Astrocyte (in vitro differentiated cells and primary cell): ENCODE results near the gene PXN. TPM values are rescaled to one million over a fixed set of nuclear protein-coding genes. Genes with fewer than 3 reads are reported as not detected.

Experiments used
- DNase-seq: peaks from one replicate; pipeline ENCODE4 v3.0.0-alpha.2; 2010; ENCODE audit warnings: low read depth
- FAIRE-seq: peaks from 2 replicates; lab custom pipeline; 2011; peaks lifted over from hg19 to GRCh38; lab: Jason Lieb, UNC
- H2AFZ ChIP-seq: 2 replicates; pipeline ENCODE4 v1.6.0; 2012; ENCODE audit warnings: low read depth, low read length, inconsistent platforms
- H3K27ac ChIP-seq: 2 replicates; pipeline ENCODE4 v1.5.1; 2011; ENCODE audit warnings: low read depth, low read length, inconsistent platforms
- H3K27me3 ChIP-seq: 2 replicates; pipeline ENCODE4 v1.6.0; 2011; ENCODE audit warnings: low read length, inconsistent platforms; ENCODE audit not compliant: insufficient read depth
- H3K36me3 ChIP-seq: 2 replicates; pipeline ENCODE4 v1.5.1; 2011; ENCODE audit warnings: low read length, inconsistent platforms; ENCODE audit not compliant: insufficient read depth
- H3K4me1 ChIP-seq: 2 replicates; pipeline ENCODE4 v1.5.1; 2011; ENCODE audit warnings: low read length, inconsistent platforms; ENCODE audit not compliant: insufficient read depth
- H3K4me2 ChIP-seq: 2 replicates; pipeline ENCODE4 v1.6.0; 2012; ENCODE audit warnings: low read length, inconsistent platforms
- H3K4me3 ChIP-seq: 2 replicates; pipeline ENCODE4 v1.5.1; 2011; ENCODE audit warnings: low read depth, mild to moderate bottlenecking, low read length, inconsistent platforms; ENCODE audit not compliant: insufficient read depth
- H3K79me2 ChIP-seq: 2 replicates; pipeline ENCODE4 v1.6.0; 2012; ENCODE audit warnings: mild to moderate bottlenecking, low read length, inconsistent platforms; ENCODE audit not compliant: insufficient read depth
- H3K9ac ChIP-seq: 2 replicates; pipeline ENCODE4 v1.6.0; 2012; ENCODE audit warnings: mild to moderate bottlenecking, low read length, inconsistent platforms
- H3K9me3 ChIP-seq: 2 replicates; pipeline ENCODE4 v1.5.1; 2012; ENCODE audit warnings: low read depth, mild to moderate bottlenecking, low read length, inconsistent platforms; ENCODE audit not compliant: insufficient read depth
- H4K20me1 ChIP-seq: 2 replicates; pipeline ENCODE4 v1.6.0; 2012; ENCODE audit warnings: low read length, inconsistent platforms; ENCODE audit not compliant: insufficient read depth
- H3K27ac Mint-ChIP-seq: one replicate; pipeline ENCODE4 v1.8.0; 2021; ENCODE audit warnings: mild to moderate bottlenecking, mixed read lengths; ENCODE audit not compliant: unreplicated experiment
- H3K27me3 Mint-ChIP-seq: one replicate; pipeline ENCODE4 v1.8.0; 2021; ENCODE audit warnings: low read depth, mixed read lengths; ENCODE audit not compliant: unreplicated experiment
- H3K36me3 Mint-ChIP-seq: one replicate; pipeline ENCODE4 v1.8.0; 2021; ENCODE audit warnings: low read depth, mixed read lengths; ENCODE audit not compliant: unreplicated experiment
- H3K4me1 Mint-ChIP-seq: one replicate; pipeline ENCODE4 v1.8.0; 2021; ENCODE audit warnings: low read depth, mixed read lengths; ENCODE audit not compliant: unreplicated experiment
- H3K4me3 Mint-ChIP-seq: one replicate; pipeline ENCODE4 v1.8.0; 2021; ENCODE audit warnings: mild to moderate bottlenecking, moderate library complexity, mixed read lengths; ENCODE audit not compliant: unreplicated experiment
- H3K9me3 Mint-ChIP-seq: one replicate; pipeline ENCODE4 v1.8.0; 2021; ENCODE audit warnings: mild to moderate bottlenecking, mixed read lengths; ENCODE audit not compliant: unreplicated experiment
- EZH2 ChIP-seq: IDR thresholded peaks from 2 replicates; pipeline ENCODE4 v1.6.1; 2012; ENCODE audit warnings: mild to moderate bottlenecking, low read length, inconsistent platforms; ENCODE audit not compliant: insufficient read depth
- total RNA-seq: library from RNA; stranded (reverse); gene quantifications from 2 replicates; pipeline ENCODE4 v1.2.1, GENCODE V29; 2021
- TF ChIP-seq, protein P1 (sequence below): IDR thresholded peaks from 2 replicates; pipeline ENCODE4 v1.5.1; 2011; ENCODE audit warnings: low read depth, mild to moderate bottlenecking, inconsistent platforms, low read length, moderate library complexity; ENCODE audit not compliant: insufficient read depth

PXN gene
- total RNA-seq, 1 donor from 2014 or later = 151 TPM

DNA sequence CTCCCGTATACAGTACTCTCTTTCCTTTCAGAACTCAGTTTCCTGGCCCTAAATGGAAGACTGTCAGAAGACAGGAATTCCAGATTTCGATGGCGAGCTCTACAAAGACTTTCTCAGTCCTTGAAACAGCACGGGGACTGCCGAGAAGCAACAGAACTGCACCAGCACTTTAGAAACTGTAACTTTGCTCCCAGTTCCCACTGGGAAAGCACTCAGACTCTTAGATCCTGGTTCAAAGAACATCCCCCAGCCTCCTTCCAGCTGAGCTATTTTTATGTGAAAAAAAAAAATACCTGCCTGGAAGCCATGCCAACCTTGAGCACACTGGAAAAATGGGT lies 1.8 kb downstream of the PXN start:
- peak overlapping the region; percentile 88 for H3K4me3 ChIP-seq
- Mint-ChIP-seq H3K27ac (peak overlapping the region; percentile 92), H3K36me3 (peaks cover 14% of the 10 kb centered on the region), H3K4me1 (peaks cover 35% of the 10 kb centered on the region), H3K27me3 (no peaks in the 10 kb centered on the region), H3K9me3 (no peaks in the 10 kb centered on the region), H3K4me3 (peak overlapping the region; percentile 97)
- H3K36me3 ChIP-seq = no peaks in the 10 kb centered on the region
- H3K9ac ChIP-seq = peak overlapping the region; percentile 88
- peaks cover 34% of the 10 kb centered on the region for H3K4me1 ChIP-seq
- H3K27ac ChIP-seq = peak overlapping the region; percentile 41
- H3K79me2 ChIP-seq = peaks cover 68% of the 10 kb centered on the region
- no peaks in the 10 kb centered on the region for H3K27me3 ChIP-seq
- H3K4me2 ChIP-seq = peak overlapping the region; percentile 100
- no peaks in the 10 kb centered on the region for H3K9me3 ChIP-seq
- FAIRE-seq (no peak), DNase-seq (no peak)
- no peak for TF ChIP-seq EZH2
- peaks cover 60% of the 10 kb centered on the region for H4K20me1 ChIP-seq
- no peak overlapping the region for H2AFZ ChIP-seq

DNA sequence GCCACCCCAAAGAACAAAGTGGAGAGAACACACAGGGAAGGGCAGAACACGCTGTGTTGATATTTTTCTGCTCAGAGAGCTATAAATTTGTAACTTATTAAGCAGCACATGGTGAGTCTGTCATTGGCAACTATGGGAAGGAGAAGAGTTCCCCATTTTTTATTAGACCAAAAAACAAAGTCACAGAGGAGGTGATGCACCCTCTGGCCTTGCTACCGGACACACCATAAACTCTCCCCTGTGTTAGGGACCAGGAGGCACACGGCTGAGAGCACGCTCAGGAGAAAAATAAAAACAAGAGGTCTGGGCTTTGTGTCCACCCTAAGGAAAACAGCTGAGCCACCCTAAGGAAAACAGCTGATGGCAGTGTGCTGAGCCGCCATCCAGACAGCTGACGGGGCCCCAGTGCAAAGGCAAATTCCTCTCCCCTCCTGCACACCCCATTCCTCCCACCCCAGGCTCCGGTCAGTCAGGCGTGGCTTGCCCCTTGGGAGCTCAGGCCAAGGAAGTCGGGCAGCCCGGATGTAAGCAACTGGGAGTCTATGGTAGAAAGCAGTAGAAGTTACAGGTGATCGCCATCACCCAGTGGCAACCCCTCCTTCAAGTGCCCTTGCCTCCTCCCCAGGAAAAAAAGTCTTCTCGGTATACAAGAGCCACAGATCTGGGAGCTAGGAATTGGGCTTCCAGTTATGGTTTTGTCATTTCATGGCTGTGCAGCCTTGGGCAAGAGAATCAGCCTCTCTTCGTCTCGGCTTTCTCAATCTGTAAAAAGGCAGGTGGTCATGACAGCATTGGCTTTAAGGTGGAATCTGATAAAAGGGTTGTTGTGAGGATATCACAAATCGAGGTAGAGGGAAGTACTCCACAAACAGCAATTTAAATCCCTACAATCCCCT lies 2.4 kb downstream of the PXN start:
- Histone ChIP-seq H4K20me1 (peaks cover 65% of the 10 kb centered on the region), H3K9me3 (no peaks in the 10 kb centered on the region), H3K27ac (peak overlapping the region; percentile 41), H3K4me2 (peak overlapping the region; percentile 100), H3K36me3 (no peaks in the 10 kb centered on the region), H3K27me3 (no peaks in the 10 kb centered on the region), H3K9ac (peak overlapping the region; percentile 88), H3K4me1 (peaks cover 38% of the 10 kb centered on the region), H2AFZ (no peak overlapping the region), H3K79me2 (peaks cover 74% of the 10 kb centered on the region), H3K4me3 (peak overlapping the region; percentile 88)
- H3K36me3 Mint-ChIP-seq = peaks cover 17% of the 10 kb centered on the region
- peaks cover 40% of the 10 kb centered on the region for H3K4me1 Mint-ChIP-seq
- no peaks in the 10 kb centered on the region for H3K27me3 Mint-ChIP-seq
- peak overlapping the region; percentile 92 for H3K27ac Mint-ChIP-seq
- no peak for FAIRE-seq
- no peak for TF ChIP-seq EZH2
- TF ChIP-seq, protein P1, sequence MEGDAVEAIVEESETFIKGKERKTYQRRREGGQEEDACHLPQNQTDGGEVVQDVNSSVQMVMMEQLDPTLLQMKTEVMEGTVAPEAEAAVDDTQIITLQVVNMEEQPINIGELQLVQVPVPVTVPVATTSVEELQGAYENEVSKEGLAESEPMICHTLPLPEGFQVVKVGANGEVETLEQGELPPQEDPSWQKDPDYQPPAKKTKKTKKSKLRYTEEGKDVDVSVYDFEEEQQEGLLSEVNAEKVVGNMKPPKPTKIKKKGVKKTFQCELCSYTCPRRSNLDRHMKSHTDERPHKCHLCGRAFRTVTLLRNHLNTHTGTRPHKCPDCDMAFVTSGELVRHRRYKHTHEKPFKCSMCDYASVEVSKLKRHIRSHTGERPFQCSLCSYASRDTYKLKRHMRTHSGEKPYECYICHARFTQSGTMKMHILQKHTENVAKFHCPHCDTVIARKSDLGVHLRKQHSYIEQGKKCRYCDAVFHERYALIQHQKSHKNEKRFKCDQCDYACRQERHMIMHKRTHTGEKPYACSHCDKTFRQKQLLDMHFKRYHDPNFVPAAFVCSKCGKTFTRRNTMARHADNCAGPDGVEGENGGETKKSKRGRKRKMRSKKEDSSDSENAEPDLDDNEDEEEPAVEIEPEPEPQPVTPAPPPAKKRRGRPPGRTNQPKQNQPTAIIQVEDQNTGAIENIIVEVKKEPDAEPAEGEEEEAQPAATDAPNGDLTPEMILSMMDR = no peak
- H3K9me3 Mint-ChIP-seq = no peaks in the 10 kb centered on the region
- H3K4me3 Mint-ChIP-seq = peak overlapping the region; percentile 97
- no peak for DNase-seq

DNA sequence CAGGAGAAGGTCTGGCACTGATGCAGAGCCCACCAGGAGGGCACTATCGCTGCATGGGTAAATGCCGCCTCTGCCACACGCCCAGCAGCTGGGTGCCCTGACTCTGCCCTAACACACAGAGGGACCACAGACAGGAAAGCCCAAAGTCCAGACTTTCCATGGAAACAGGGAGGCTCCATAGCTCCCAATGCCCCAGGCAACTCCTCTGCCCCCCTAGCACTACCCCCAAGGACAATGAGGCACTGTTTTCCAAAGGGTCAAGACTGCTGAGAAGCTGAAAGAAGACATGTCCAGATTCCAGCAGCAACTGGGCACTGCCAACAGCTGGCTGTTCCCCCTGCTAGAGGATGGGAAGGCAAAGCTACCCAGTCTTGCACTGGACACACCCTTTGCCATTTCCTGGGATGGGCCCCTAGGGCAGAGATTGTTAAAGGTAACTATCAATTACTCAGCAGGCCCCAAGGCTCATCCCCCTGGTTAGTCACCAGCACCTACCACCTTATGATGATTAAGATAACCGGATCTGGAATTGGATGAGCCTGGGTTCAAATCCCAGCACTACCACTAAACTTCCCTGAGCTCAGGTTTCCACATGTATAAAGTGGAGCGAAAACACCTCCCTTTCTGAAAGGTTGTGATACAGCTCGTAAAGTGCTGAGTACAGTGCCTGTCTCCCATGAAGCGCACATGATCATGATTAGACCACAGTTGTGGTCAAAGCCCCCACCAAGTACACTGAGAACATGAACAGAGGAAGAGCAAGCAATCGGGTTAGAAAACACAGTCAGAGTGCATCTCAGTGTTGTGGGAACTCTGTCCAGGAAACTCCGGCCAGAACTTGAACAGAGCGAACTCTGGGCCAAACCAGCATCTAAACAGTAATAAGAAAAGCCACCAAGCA lies 3.3 kb downstream of the PXN start:
- H3K79me2 ChIP-seq = peaks cover 82% of the 10 kb centered on the region
- peaks cover 47% of the 10 kb centered on the region for H3K4me1 Mint-ChIP-seq
- H3K9ac ChIP-seq = peak overlapping the region; percentile 88
- H3K4me3 ChIP-seq = peak overlapping the region; percentile 88
- H3K27ac ChIP-seq = peak overlapping the region; percentile 16
- no peak for FAIRE-seq
- H3K4me1 ChIP-seq = peaks cover 46% of the 10 kb centered on the region
- H3K4me3 Mint-ChIP-seq = peak overlapping the region; percentile 97
- H2AFZ ChIP-seq = no peak overlapping the region
- no peak for DNase-seq
- no peaks in the 10 kb centered on the region for H3K9me3 Mint-ChIP-seq
- H3K36me3 ChIP-seq = no peaks in the 10 kb centered on the region
- H3K9me3 ChIP-seq = no peaks in the 10 kb centered on the region
- peak overlapping the region; percentile 100 for H3K4me2 ChIP-seq
- peak overlapping the region; percentile 53 for H3K27ac Mint-ChIP-seq
- no peaks in the 10 kb centered on the region for H3K27me3 ChIP-seq
- no peaks in the 10 kb centered on the region for H3K27me3 Mint-ChIP-seq
- peaks cover 74% of the 10 kb centered on the region for H4K20me1 ChIP-seq
- H3K36me3 Mint-ChIP-seq = peaks cover 20% of the 10 kb centered on the region
- TF ChIP-seq, protein P1 = no peak
- TF ChIP-seq EZH2 = no peak
